Endothelial cell (in vitro differentiated cells): ENCODE measurements around the gene SENP8. TPM values are rescaled to one million over a fixed set of nuclear protein-coding genes. Genes with fewer than 3 reads are reported as not detected.
"Not testable (repeated sequence)": the region's sequence is repeated elsewhere in the genome, so short reads cannot be mapped to it uniquely, and the experiment has no call there.

Source experiments
- DNase-seq: peaks from one replicate; pipeline ENCODE4 v3.0.0; 2021; ENCODE audit warnings: low spot score
- H3K27ac Mint-ChIP-seq: one replicate; pipeline ENCODE4 v1.8.0; 2021; ENCODE audit warnings: mixed read lengths, inconsistent platforms; ENCODE audit not compliant: unreplicated experiment
- H3K27me3 Mint-ChIP-seq: one replicate; pipeline ENCODE4 v1.8.0; 2021; ENCODE audit warnings: mild to moderate bottlenecking, moderate library complexity, mixed read lengths, inconsistent platforms; ENCODE audit not compliant: unreplicated experiment
- H3K36me3 Mint-ChIP-seq: one replicate; pipeline ENCODE4 v1.8.0; 2021; ENCODE audit warnings: mild to moderate bottlenecking, low read depth, mixed read lengths, inconsistent platforms; ENCODE audit not compliant: unreplicated experiment
- H3K4me1 Mint-ChIP-seq: one replicate; pipeline ENCODE4 v1.8.0; 2021; ENCODE audit warnings: mild to moderate bottlenecking, mixed read lengths, inconsistent platforms; ENCODE audit not compliant: unreplicated experiment
- H3K4me3 Mint-ChIP-seq: one replicate; pipeline ENCODE4 v1.8.0; 2021; ENCODE audit warnings: mild to moderate bottlenecking, mixed read lengths, inconsistent platforms; ENCODE audit not compliant: unreplicated experiment
- H3K9me3 Mint-ChIP-seq: one replicate; pipeline ENCODE4 v1.8.0; 2021; ENCODE audit warnings: mixed read lengths, inconsistent platforms; ENCODE audit not compliant: unreplicated experiment
- CTCF ChIP-seq: fragments of 200-600 bp; sonication (generic); IDR thresholded peaks from one replicate; pipeline ENCODE4 v1.5.0; 2021; ENCODE audit warnings: antibody characterized with exemption; ENCODE audit not compliant: unreplicated experiment
- long read RNA-seq: library from polyadenylated mRNA; unstranded; transcript quantifications from one replicate; pipeline ENCODE4 v2.0.0, GENCODE V29; 2020; ENCODE audit not compliant: unreplicated experiment
- total RNA-seq: library from RNA; stranded (reverse); fragmentation: NEBNext Ultra II Directional; extraction: Animal tissue kit (Norgen Biotek cat#: 25700); gene quantifications from one replicate; pipeline ENCODE4 v1.2.1, GENCODE V29; 2021; ENCODE audit not compliant: unreplicated experiment

SENP8 gene
- 4.1 TPM for total RNA-seq
- long read RNA-seq, full-length matches to known transcripts = 6 of 6 reads
- long read RNA-seq, partial matches to known transcripts = 0 of 6 reads
- long read RNA-seq, other reads (novel, unspliced or antisense) = 0 of 6 reads

- peaks cover 2% of the 10 kb centered on the region for H3K27me3 Mint-ChIP-seq
- no peaks in the 10 kb centered on the region for H3K36me3 Mint-ChIP-seq
- peak within 1 kb of the TSS; percentile 94 for H3K27ac Mint-ChIP-seq
- peak within 1 kb of the TSS; percentile 99 for H3K4me3 Mint-ChIP-seq
- TF ChIP-seq CTCF = peak; percentile 28
- peaks cover 24% of the 10 kb centered on the region for H3K4me1 Mint-ChIP-seq
- peak; percentile 99 for DNase-seq
- H3K9me3 Mint-ChIP-seq = no peaks in the 10 kb centered on the region
These were observed at the start of gene SENP8, which contains the start of gene MYO9A for GRCh38 chr15:72118017-72118978. Gene SENP8, plus strand, starts transcription at chr15:72118403. Its CDS starts 21,221 bp downstream, at chr15:72139624. Gene MYO9A, minus strand, starts transcription at chr15:72118150. Its CDS starts 71,587 bp downstream, at chr15:72046563.

- Mint-ChIP-seq H3K4me1 (no peaks in the 10 kb centered on the region), H3K36me3 (no peaks in the 10 kb centered on the region), H3K9me3 (no peaks in the 10 kb centered on the region), H3K4me3 (no peak overlapping the region), H3K27me3 (peaks cover 2% of the 10 kb centered on the region), H3K27ac (no peak overlapping the region)
- no peak for TF ChIP-seq CTCF
- DNase-seq = no peak
These were observed 49.3 kb upstream of the SENP8 start for GRCh38 chr15:72068856-72069255.

GRCh38 chr15:72070817-72071447, 47.3 kb upstream of the SENP8 start:
- peaks cover 2% of the 10 kb centered on the region for H3K27me3 Mint-ChIP-seq
- H3K9me3 Mint-ChIP-seq = no peaks in the 10 kb centered on the region
- no peak for TF ChIP-seq CTCF
- no peak for DNase-seq
- no peak overlapping the region for H3K27ac Mint-ChIP-seq
- H3K4me3 Mint-ChIP-seq = no peak overlapping the region
- no peaks in the 10 kb centered on the region for H3K36me3 Mint-ChIP-seq
- no peaks in the 10 kb centered on the region for H3K4me1 Mint-ChIP-seq

GRCh38 chr15:72071448-72071825, 46.8 kb upstream of the SENP8 start:
- H3K27ac Mint-ChIP-seq, H3K27me3 Mint-ChIP-seq, H3K36me3 Mint-ChIP-seq: not testable (repeated sequence)

GRCh38 chr15:72074335-72075060, 43.7 kb upstream of the SENP8 start:
- Mint-ChIP-seq H3K4me1 (no peaks in the 10 kb centered on the region), H3K36me3 (no peaks in the 10 kb centered on the region), H3K9me3 (no peaks in the 10 kb centered on the region), H3K27ac (no peak overlapping the region), H3K4me3 (no peak overlapping the region), H3K27me3 (peaks cover 2% of the 10 kb centered on the region)
- TF ChIP-seq CTCF = no peak
- no peak for DNase-seq

More at GRCh38 chr15:72071448-72071825, 46.8 kb upstream of the SENP8 start:
- H3K4me1 Mint-ChIP-seq, H3K9me3 Mint-ChIP-seq, H3K4me3 Mint-ChIP-seq, DNase-seq: not testable (repeated sequence)
